Measurements from ENCODE around the gene GPR45.
"Not testable (repeated sequence)": the region's sequence is repeated elsewhere in the genome, so short reads cannot be mapped to it uniquely, and the experiment has no call there.

GRCh38 chr2:105251016-105251648 lies 9.6 kb downstream of the GPR45 start:
- not testable (repeated sequence) for TF ChIP-seq EP300, POLR2AphosphoS5, POLR2A (IDR thresholded peaks at IDR 0.05)
- TF ChIP-seq, protein P1, sequence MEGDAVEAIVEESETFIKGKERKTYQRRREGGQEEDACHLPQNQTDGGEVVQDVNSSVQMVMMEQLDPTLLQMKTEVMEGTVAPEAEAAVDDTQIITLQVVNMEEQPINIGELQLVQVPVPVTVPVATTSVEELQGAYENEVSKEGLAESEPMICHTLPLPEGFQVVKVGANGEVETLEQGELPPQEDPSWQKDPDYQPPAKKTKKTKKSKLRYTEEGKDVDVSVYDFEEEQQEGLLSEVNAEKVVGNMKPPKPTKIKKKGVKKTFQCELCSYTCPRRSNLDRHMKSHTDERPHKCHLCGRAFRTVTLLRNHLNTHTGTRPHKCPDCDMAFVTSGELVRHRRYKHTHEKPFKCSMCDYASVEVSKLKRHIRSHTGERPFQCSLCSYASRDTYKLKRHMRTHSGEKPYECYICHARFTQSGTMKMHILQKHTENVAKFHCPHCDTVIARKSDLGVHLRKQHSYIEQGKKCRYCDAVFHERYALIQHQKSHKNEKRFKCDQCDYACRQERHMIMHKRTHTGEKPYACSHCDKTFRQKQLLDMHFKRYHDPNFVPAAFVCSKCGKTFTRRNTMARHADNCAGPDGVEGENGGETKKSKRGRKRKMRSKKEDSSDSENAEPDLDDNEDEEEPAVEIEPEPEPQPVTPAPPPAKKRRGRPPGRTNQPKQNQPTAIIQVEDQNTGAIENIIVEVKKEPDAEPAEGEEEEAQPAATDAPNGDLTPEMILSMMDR (IDR thresholded peaks at IDR 0.05) = not testable (repeated sequence)
